Measurements from ENCODE around the gene CCDC57. TPM values are rescaled to one million over a fixed set of nuclear protein-coding genes. Genes with fewer than 3 reads are reported as not detected.
A peak's percentile ranks its signal among the peaks of the same experiment; 100 is the strongest.

CCDC57 gene
- total RNA-seq, 1 donor from 2014 or later: 15.0 TPM

GRCh38 chr17:82258555-82258954 is 45.9 kb upstream of the CCDC57 start:
- Mint-ChIP-seq H3K4me3 (no peak overlapping the region), H3K9me3 (no peaks in the 10 kb centered on the region), H3K27ac (no peak overlapping the region), H3K36me3 (peaks cover 67% of the 10 kb centered on the region), H3K4me1 (no peaks in the 10 kb centered on the region), H3K27me3 (ENCODE audit: insufficient read depth, low read depth) (no peaks in the 10 kb centered on the region)
- Histone ChIP-seq H3K9me3 (ENCODE audit: low read depth) (no peaks in the 10 kb centered on the region), H3K27me3 (no peaks in the 10 kb centered on the region), H3F3A (ENCODE audit: low read depth) (peaks cover 23% of the 10 kb centered on the region), H3K36me3 (peaks cover 22% of the 10 kb centered on the region), H2AFZ (replicated peaks) (no peak overlapping the region), H3K27ac (no peak overlapping the region), H3K9ac (no peak overlapping the region), H3K4me1 (no peaks in the 10 kb centered on the region), H3K79me2 (ENCODE audit: low read depth) (peaks cover 85% of the 10 kb centered on the region), H3K4me3 (no peak overlapping the region), H3K4me2 (no peak overlapping the region), H4K20me1 (ENCODE audit: low read depth) (peaks cover 72% of the 10 kb centered on the region)
- TF ChIP-seq, protein P1, sequence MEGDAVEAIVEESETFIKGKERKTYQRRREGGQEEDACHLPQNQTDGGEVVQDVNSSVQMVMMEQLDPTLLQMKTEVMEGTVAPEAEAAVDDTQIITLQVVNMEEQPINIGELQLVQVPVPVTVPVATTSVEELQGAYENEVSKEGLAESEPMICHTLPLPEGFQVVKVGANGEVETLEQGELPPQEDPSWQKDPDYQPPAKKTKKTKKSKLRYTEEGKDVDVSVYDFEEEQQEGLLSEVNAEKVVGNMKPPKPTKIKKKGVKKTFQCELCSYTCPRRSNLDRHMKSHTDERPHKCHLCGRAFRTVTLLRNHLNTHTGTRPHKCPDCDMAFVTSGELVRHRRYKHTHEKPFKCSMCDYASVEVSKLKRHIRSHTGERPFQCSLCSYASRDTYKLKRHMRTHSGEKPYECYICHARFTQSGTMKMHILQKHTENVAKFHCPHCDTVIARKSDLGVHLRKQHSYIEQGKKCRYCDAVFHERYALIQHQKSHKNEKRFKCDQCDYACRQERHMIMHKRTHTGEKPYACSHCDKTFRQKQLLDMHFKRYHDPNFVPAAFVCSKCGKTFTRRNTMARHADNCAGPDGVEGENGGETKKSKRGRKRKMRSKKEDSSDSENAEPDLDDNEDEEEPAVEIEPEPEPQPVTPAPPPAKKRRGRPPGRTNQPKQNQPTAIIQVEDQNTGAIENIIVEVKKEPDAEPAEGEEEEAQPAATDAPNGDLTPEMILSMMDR (IDR thresholded peaks at IDR 0.05): no peak
- TF ChIP-seq EZH2 (IDR thresholded peaks at IDR 0.05) (no peak), EZH2phosphoT487 (IDR thresholded peaks at IDR 0.05) (no peak)
- DNase-seq (ENCODE audit: low spot score): no peak

GRCh38 chr17:82257473-82257872 is 44.8 kb upstream of the CCDC57 start:
- Histone ChIP-seq H3K36me3 (peaks cover 25% of the 10 kb centered on the region), H3K4me3 (no peak overlapping the region)
- peak; percentile 37 for DNase-seq (ENCODE audit: low spot score)

GRCh38 chr17:82256242-82256885 is 43.7 kb upstream of the CCDC57 start:
- DNase-seq (ENCODE audit: low spot score): no peak
- no peaks in the 10 kb centered on the region for H3K4me1 Mint-ChIP-seq
- H3K9me3 ChIP-seq (ENCODE audit: low read depth): no peaks in the 10 kb centered on the region
- peaks cover 85% of the 10 kb centered on the region for H3K79me2 ChIP-seq (ENCODE audit: low read depth)
- H3K9me3 Mint-ChIP-seq: peaks cover 4% of the 10 kb centered on the region
- H3K36me3 Mint-ChIP-seq: peaks cover 68% of the 10 kb centered on the region
- H3K27ac ChIP-seq: no peak overlapping the region
- no peak overlapping the region for H3K9ac ChIP-seq
- peaks cover 2% of the 10 kb centered on the region for H3K27me3 Mint-ChIP-seq (ENCODE audit: insufficient read depth, low read depth)
- H3K27me3 ChIP-seq: no peaks in the 10 kb centered on the region
- H3F3A ChIP-seq (ENCODE audit: low read depth): peaks cover 20% of the 10 kb centered on the region
- H3K4me1 ChIP-seq: no peaks in the 10 kb centered on the region
- peaks cover 19% of the 10 kb centered on the region for H3K36me3 ChIP-seq
- no peak overlapping the region for H3K4me3 Mint-ChIP-seq
- H3K27ac Mint-ChIP-seq: no peak overlapping the region
- TF ChIP-seq EZH2 (IDR thresholded peaks at IDR 0.05) (no peak), EZH2phosphoT487 (IDR thresholded peaks at IDR 0.05) (no peak)
- TF ChIP-seq, protein P1 (IDR thresholded peaks at IDR 0.05): no peak
- H4K20me1 ChIP-seq (ENCODE audit: low read depth): peaks cover 76% of the 10 kb centered on the region
- H3K4me3 ChIP-seq: no peak overlapping the region
- H3K4me2 ChIP-seq: no peak overlapping the region
- no peak overlapping the region for H2AFZ ChIP-seq (replicated peaks)

More at GRCh38 chr17:82257473-82257872, 44.8 kb upstream of the CCDC57 start:
- Mint-ChIP-seq H3K4me1 (no peaks in the 10 kb centered on the region), H3K4me3 (no peak overlapping the region), H3K27ac (no peak overlapping the region), H3K9me3 (peaks cover under 1% of the 10 kb centered on the region), H3K36me3 (peaks cover 72% of the 10 kb centered on the region), H3K27me3 (ENCODE audit: insufficient read depth, low read depth) (no peaks in the 10 kb centered on the region)
- Histone ChIP-seq H2AFZ (replicated peaks) (no peak overlapping the region), H3K9me3 (ENCODE audit: low read depth) (no peaks in the 10 kb centered on the region), H3K9ac (no peak overlapping the region), H3K27ac (no peak overlapping the region), H3K4me2 (no peak overlapping the region), H3K79me2 (ENCODE audit: low read depth) (peaks cover 85% of the 10 kb centered on the region), H3K4me1 (no peaks in the 10 kb centered on the region), H3F3A (ENCODE audit: low read depth) (peaks cover 19% of the 10 kb centered on the region), H3K27me3 (no peaks in the 10 kb centered on the region), H4K20me1 (ENCODE audit: low read depth) (peaks cover 72% of the 10 kb centered on the region)
- TF ChIP-seq, protein P1 (IDR thresholded peaks at IDR 0.05): no peak
- TF ChIP-seq EZH2phosphoT487 (IDR thresholded peaks at IDR 0.05): no peak
- no peak for TF ChIP-seq EZH2 (IDR thresholded peaks at IDR 0.05)
